ENCODE results near the gene ROBO1.

ROBO1 gene

GRCh38 chr3:79258479-79258878 lies 509.3 kb downstream of the ROBO1 start:
- Histone ChIP-seq H3K4me2 (ENCODE audit: low read depth, low read length) (no peak overlapping the region), H3K79me2 (ENCODE audit: low read length) (no peaks in the 10 kb centered on the region), H3K9me3 (replicated peaks; ENCODE audit: insufficient read depth, low read length) (no peaks in the 10 kb centered on the region), H3K4me3 (ENCODE audit: low read length) (no peak overlapping the region), H3K4me1 (ENCODE audit: low read length) (no peaks in the 10 kb centered on the region), H3K9me2 (replicated peaks; ENCODE audit: insufficient read depth, low read length) (no peaks in the 10 kb centered on the region), H4K20me1 (ENCODE audit: insufficient read depth, low read length) (no peaks in the 10 kb centered on the region), H3K27me3 (replicated peaks; ENCODE audit: insufficient read depth, low read length) (no peaks in the 10 kb centered on the region), H3K27ac (ENCODE audit: low read length) (no peak overlapping the region), H3K9ac (ENCODE audit: low read length) (no peak overlapping the region), H3K36me3 (replicated peaks; ENCODE audit: insufficient read depth, low read length) (no peaks in the 10 kb centered on the region), H3F3A (ENCODE audit: insufficient read depth, low read length) (no peaks in the 10 kb centered on the region), H2AFZ (ENCODE audit: low read length) (no peak overlapping the region)
- TF ChIP-seq EZH2phosphoT487 (IDR thresholded peaks at IDR 0.05; ENCODE audit: low read length) (no peak), EZH2 (optimal IDR thresholded peaks at IDR 0.05; ENCODE audit: low read depth, low read length) (no peak)
- TF ChIP-seq, protein P1, sequence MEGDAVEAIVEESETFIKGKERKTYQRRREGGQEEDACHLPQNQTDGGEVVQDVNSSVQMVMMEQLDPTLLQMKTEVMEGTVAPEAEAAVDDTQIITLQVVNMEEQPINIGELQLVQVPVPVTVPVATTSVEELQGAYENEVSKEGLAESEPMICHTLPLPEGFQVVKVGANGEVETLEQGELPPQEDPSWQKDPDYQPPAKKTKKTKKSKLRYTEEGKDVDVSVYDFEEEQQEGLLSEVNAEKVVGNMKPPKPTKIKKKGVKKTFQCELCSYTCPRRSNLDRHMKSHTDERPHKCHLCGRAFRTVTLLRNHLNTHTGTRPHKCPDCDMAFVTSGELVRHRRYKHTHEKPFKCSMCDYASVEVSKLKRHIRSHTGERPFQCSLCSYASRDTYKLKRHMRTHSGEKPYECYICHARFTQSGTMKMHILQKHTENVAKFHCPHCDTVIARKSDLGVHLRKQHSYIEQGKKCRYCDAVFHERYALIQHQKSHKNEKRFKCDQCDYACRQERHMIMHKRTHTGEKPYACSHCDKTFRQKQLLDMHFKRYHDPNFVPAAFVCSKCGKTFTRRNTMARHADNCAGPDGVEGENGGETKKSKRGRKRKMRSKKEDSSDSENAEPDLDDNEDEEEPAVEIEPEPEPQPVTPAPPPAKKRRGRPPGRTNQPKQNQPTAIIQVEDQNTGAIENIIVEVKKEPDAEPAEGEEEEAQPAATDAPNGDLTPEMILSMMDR (IDR thresholded peaks at IDR 0.05; ENCODE audit: low read length): no peak
- DNase-seq: no peak

- TF ChIP-seq, protein P1 (IDR thresholded peaks at IDR 0.05; ENCODE audit: low read length): no peak
- TF ChIP-seq EZH2phosphoT487 (IDR thresholded peaks at IDR 0.05; ENCODE audit: low read length) (no peak), EZH2 (optimal IDR thresholded peaks at IDR 0.05; ENCODE audit: low read depth, low read length) (no peak)
- DNase-seq: no peak
- H3K9ac ChIP-seq (ENCODE audit: low read length): no peak overlapping the region
- H3K4me2 ChIP-seq (ENCODE audit: low read depth, low read length): no peak overlapping the region
- no peaks in the 10 kb centered on the region for H3K36me3 ChIP-seq (replicated peaks; ENCODE audit: insufficient read depth, low read length)
- H3K9me2 ChIP-seq (replicated peaks; ENCODE audit: insufficient read depth, low read length): no peaks in the 10 kb centered on the region
- H3F3A ChIP-seq (ENCODE audit: insufficient read depth, low read length): no peaks in the 10 kb centered on the region
- no peaks in the 10 kb centered on the region for H3K4me1 ChIP-seq (ENCODE audit: low read length)
- no peaks in the 10 kb centered on the region for H3K9me3 ChIP-seq (replicated peaks; ENCODE audit: insufficient read depth, low read length)
- H2AFZ ChIP-seq (ENCODE audit: low read length): no peak overlapping the region
- no peaks in the 10 kb centered on the region for H4K20me1 ChIP-seq (ENCODE audit: insufficient read depth, low read length)
- no peak overlapping the region for H3K27ac ChIP-seq (ENCODE audit: low read length)
- H3K4me3 ChIP-seq (ENCODE audit: low read length): no peak overlapping the region
- no peaks in the 10 kb centered on the region for H3K27me3 ChIP-seq (replicated peaks; ENCODE audit: insufficient read depth, low read length)
- H3K79me2 ChIP-seq (ENCODE audit: low read length): no peaks in the 10 kb centered on the region
These were observed 510.0 kb downstream of the ROBO1 start for GRCh38 chr3:79257791-79258190.

GRCh38 chr3:79255702-79256101 lies 512.1 kb downstream of the ROBO1 start:
- H3K27ac ChIP-seq (ENCODE audit: low read length): no peak overlapping the region
- no peak overlapping the region for H3K4me3 ChIP-seq (ENCODE audit: low read length)
- H4K20me1 ChIP-seq (ENCODE audit: insufficient read depth, low read length): no peaks in the 10 kb centered on the region
- no peak for DNase-seq
- H3K4me1 ChIP-seq (ENCODE audit: low read length): no peaks in the 10 kb centered on the region
- H3K9me2 ChIP-seq (replicated peaks; ENCODE audit: insufficient read depth, low read length): no peaks in the 10 kb centered on the region
- H3K9me3 ChIP-seq (replicated peaks; ENCODE audit: insufficient read depth, low read length): no peaks in the 10 kb centered on the region
- no peak for TF ChIP-seq EZH2phosphoT487 (IDR thresholded peaks at IDR 0.05; ENCODE audit: low read length)
- TF ChIP-seq, protein P1 (IDR thresholded peaks at IDR 0.05; ENCODE audit: low read length): no peak
- no peak for TF ChIP-seq EZH2 (optimal IDR thresholded peaks at IDR 0.05; ENCODE audit: low read depth, low read length)
- H3K4me2 ChIP-seq (ENCODE audit: low read depth, low read length): no peak overlapping the region
- H3K79me2 ChIP-seq (ENCODE audit: low read length): no peaks in the 10 kb centered on the region
- no peak overlapping the region for H3K9ac ChIP-seq (ENCODE audit: low read length)
- H3K27me3 ChIP-seq (replicated peaks; ENCODE audit: insufficient read depth, low read length): no peaks in the 10 kb centered on the region
- no peaks in the 10 kb centered on the region for H3F3A ChIP-seq (ENCODE audit: insufficient read depth, low read length)
- no peaks in the 10 kb centered on the region for H3K36me3 ChIP-seq (replicated peaks; ENCODE audit: insufficient read depth, low read length)
- no peak overlapping the region for H2AFZ ChIP-seq (ENCODE audit: low read length)

Data from MM.1S (cell line).